GM12875 (cell line): ENCODE data around the gene STAB1.
A peak's percentile ranks its signal among the peaks of the same experiment; 100 is the strongest.

Experiments
- H3K4me3 ChIP-seq: one replicate; pipeline ENCODE4 v1.5.1; 2011; ENCODE audit warnings: low read depth, low read length, control low read depth
- CTCF ChIP-seq: IDR thresholded peaks from 2 replicates; pipeline ENCODE4 v1.5.1; 2011; ENCODE audit warnings: low read depth, mild to moderate bottlenecking, control low read depth, inconsistent platforms, low read length, moderate library complexity, borderline replicate concordance; ENCODE audit not compliant: insufficient read depth

Gene STAB1

GRCh38 chr3:52504977-52505376, 9.8 kb downstream of the STAB1 start:
- no peak overlapping the region for H3K4me3 ChIP-seq
- no peak for TF ChIP-seq CTCF

- no peak for TF ChIP-seq CTCF
- H3K4me3 ChIP-seq: no peak overlapping the region
These were observed 11.3 kb downstream of the STAB1 start for GRCh38 chr3:52506266-52506966.

- H3K4me3 ChIP-seq: no peak overlapping the region
- TF ChIP-seq CTCF: no peak
These were observed 12.2 kb downstream of the STAB1 start for GRCh38 chr3:52507359-52507758.

- 0 out of 2 replicates have a peak, but pooled peaks have one; percentile 21 for TF ChIP-seq CTCF
- H3K4me3 ChIP-seq: no peak overlapping the region
These were observed 14.7 kb downstream of the STAB1 start for GRCh38 chr3:52509753-52510328.

GRCh38 chr3:52511509-52511908, 16.4 kb downstream of the STAB1 start:
- no peak overlapping the region for H3K4me3 ChIP-seq
- TF ChIP-seq CTCF: no peak

- TF ChIP-seq CTCF: no peak
- no peak overlapping the region for H3K4me3 ChIP-seq
These were observed 17.0 kb downstream of the STAB1 start for GRCh38 chr3:52512105-52512504.

GRCh38 chr3:52512727-52513126, 17.6 kb downstream of the STAB1 start:
- no peak overlapping the region for H3K4me3 ChIP-seq
- no peak for TF ChIP-seq CTCF
